Ishikawa (cell line): ENCODE results near the gene CFAP91.

Source experiments
- CREB1 ChIP-seq: IDR thresholded peaks from 2 replicates; pipeline ENCODE4 v1.6.1; 2012; ENCODE audit warnings: low read depth
- EGR1 ChIP-seq: IDR thresholded peaks from 2 replicates; pipeline ENCODE4 v1.6.1; 2012
- EP300 ChIP-seq: IDR thresholded peaks from 2 replicates; pipeline ENCODE4 v1.6.1; 2012; ENCODE audit warnings: borderline replicate concordance
- FOXM1 ChIP-seq: IDR thresholded peaks from 2 replicates; pipeline ENCODE4 v1.6.1; 2012; ENCODE audit warnings: low read depth, borderline replicate concordance
- NFIC ChIP-seq: IDR thresholded peaks from 2 replicates; pipeline ENCODE4 v1.6.1; 2012
- RAD21 ChIP-seq: IDR thresholded peaks from 2 replicates; pipeline ENCODE4 v1.6.1; 2012; ENCODE audit warnings: low read depth
- TAF1 ChIP-seq: IDR thresholded peaks from 2 replicates; pipeline ENCODE4 v1.6.1; 2012; ENCODE audit warnings: low read depth, mild to moderate bottlenecking
- TCF12 ChIP-seq: IDR thresholded peaks from 2 replicates; pipeline ENCODE4 v1.6.1; 2012; ENCODE audit warnings: low read depth
- YY1 ChIP-seq: IDR thresholded peaks from 2 replicates; pipeline ENCODE4 v1.6.1; 2012; ENCODE audit warnings: low read depth
- TF ChIP-seq, protein P1 (sequence below): IDR thresholded peaks from 2 replicates; pipeline ENCODE4 v1.6.1; 2012; ENCODE audit warnings: low read depth, mild to moderate bottlenecking
- TF ChIP-seq, protein P2 (sequence below): IDR thresholded peaks from 2 replicates; pipeline ENCODE4 v1.6.1; 2012
- TF ChIP-seq, protein P3 (sequence below): IDR thresholded peaks from 2 replicates; pipeline ENCODE4 v1.6.1; 2012

DNA sequence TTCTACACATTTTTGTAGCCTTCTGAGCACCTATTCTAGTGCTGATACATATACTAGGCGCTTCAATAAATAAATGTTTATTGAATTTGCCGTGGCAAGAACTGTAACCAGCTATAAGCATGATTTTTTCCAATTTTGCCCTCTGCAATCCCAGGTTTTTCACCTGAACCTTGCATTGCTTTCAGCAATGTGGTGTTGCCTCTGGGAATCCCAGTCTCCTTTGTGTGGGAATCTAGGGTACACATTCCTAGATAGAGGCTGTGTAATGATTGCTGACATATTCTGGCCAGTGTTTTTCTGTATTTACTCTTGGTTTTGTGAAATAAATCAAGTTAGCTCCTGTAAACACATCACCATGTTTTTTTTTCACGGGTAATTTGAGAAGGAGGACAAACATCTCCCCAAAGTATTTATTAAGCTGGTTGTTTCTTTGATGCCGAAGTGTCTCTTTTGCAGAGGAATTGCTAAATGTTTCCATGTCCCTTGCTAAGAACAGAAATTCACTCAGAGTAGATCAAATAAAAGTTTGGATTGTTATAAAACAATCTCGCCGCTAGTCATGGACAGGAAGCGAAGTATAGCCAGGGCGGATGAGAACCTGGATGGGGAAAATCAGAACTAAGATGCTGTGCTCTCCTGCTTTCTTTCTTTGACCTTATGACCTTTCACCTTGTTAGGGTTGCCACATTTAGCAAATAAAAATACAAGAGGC, 1.2 kb downstream of the CFAP91 start:
- TF ChIP-seq EP300 = no peak
- no peak for TF ChIP-seq NFIC
- no peak for TF ChIP-seq YY1
- TF ChIP-seq CREB1 = no peak
- no peak for TF ChIP-seq RAD21
- TF ChIP-seq FOXM1 = no peak
- TF ChIP-seq, protein P1, sequence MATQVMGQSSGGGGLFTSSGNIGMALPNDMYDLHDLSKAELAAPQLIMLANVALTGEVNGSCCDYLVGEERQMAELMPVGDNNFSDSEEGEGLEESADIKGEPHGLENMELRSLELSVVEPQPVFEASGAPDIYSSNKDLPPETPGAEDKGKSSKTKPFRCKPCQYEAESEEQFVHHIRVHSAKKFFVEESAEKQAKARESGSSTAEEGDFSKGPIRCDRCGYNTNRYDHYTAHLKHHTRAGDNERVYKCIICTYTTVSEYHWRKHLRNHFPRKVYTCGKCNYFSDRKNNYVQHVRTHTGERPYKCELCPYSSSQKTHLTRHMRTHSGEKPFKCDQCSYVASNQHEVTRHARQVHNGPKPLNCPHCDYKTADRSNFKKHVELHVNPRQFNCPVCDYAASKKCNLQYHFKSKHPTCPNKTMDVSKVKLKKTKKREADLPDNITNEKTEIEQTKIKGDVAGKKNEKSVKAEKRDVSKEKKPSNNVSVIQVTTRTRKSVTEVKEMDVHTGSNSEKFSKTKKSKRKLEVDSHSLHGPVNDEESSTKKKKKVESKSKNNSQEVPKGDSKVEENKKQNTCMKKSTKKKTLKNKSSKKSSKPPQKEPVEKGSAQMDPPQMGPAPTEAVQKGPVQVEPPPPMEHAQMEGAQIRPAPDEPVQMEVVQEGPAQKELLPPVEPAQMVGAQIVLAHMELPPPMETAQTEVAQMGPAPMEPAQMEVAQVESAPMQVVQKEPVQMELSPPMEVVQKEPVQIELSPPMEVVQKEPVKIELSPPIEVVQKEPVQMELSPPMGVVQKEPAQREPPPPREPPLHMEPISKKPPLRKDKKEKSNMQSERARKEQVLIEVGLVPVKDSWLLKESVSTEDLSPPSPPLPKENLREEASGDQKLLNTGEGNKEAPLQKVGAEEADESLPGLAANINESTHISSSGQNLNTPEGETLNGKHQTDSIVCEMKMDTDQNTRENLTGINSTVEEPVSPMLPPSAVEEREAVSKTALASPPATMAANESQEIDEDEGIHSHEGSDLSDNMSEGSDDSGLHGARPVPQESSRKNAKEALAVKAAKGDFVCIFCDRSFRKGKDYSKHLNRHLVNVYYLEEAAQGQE = no peak
- TF ChIP-seq EGR1 = no peak
- TF ChIP-seq, protein P2, sequence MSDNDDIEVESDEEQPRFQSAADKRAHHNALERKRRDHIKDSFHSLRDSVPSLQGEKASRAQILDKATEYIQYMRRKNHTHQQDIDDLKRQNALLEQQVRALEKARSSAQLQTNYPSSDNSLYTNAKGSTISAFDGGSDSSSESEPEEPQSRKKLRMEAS = no peak
- TF ChIP-seq TAF1 = no peak
- TF ChIP-seq TCF12 = no peak
- TF ChIP-seq, protein P3, sequence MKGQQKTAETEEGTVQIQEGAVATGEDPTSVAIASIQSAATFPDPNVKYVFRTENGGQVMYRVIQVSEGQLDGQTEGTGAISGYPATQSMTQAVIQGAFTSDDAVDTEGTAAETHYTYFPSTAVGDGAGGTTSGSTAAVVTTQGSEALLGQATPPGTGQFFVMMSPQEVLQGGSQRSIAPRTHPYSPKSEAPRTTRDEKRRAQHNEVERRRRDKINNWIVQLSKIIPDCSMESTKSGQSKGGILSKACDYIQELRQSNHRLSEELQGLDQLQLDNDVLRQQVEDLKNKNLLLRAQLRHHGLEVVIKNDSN = no peak
